Tibial nerve (tissue), 4 donors: ENCODE data around the gene ARID1B. TPM values are rescaled to one million over a fixed set of nuclear protein-coding genes. Genes with fewer than 3 reads are reported as not detected.

ENCODE experiments used
- DNase-seq, 2 donors: peaks; one replicate each; pipeline ENCODE4 v3.0.0-alpha.2; 2019; ENCODE audit warnings: low spot score in 2 of 2
- H3K27ac ChIP-seq, 4 donors: fragments of 200-600 bp; sonication (generic) in 3 of 4; one replicate each; pipeline ENCODE4 v1.5.1; 2017 to 2019; ENCODE audit warnings: mild to moderate bottlenecking in 1 of 4
- H3K27me3 ChIP-seq, 2 donors: fragments of 200-600 bp; sonication (generic) in 1 of 2; one replicate each; pipeline versions ENCODE4 v1.5.1 to v1.6.0; 2017 to 2019
- H3K36me3 ChIP-seq, 3 donors: fragments of 200-600 bp; sonication (generic); one replicate each; pipeline ENCODE4 v1.5.1; 2018 to 2019
- H3K4me1 ChIP-seq, 4 donors: fragments of 200-600 bp; sonication (generic) in 3 of 4; one replicate each; pipeline ENCODE4 v1.5.1; 2017 to 2019
- H3K4me3 ChIP-seq, 4 donors: fragments of 200-600 bp; sonication (generic) in 3 of 4; one replicate each; pipeline ENCODE4 v1.5.1; 2017 to 2019; ENCODE audit warnings: mild to moderate bottlenecking in 1 of 4, moderate library complexity in 1 of 4
- H3K9me3 ChIP-seq, 4 donors: fragments of 200-600 bp; sonication (generic) in 3 of 4; one replicate each; pipeline ENCODE4 v1.5.1; 2017 to 2019
- EP300 ChIP-seq, 2 donors: sonication (generic); formaldehyde crosslinking; IDR thresholded peaks; one replicate each; pipeline ENCODE4 v1.6.1; 2017; ENCODE audit warnings: antibody characterized with exemption in 2 of 2, mild to moderate bottlenecking in 1 of 2
- POLR2A ChIP-seq, 2 donors: fragments of 450-650 bp; IDR thresholded peaks; one replicate each; pipeline ENCODE4 v1.6.1; 2017; ENCODE audit warnings: antibody characterized with exemption in 2 of 2, mild to moderate bottlenecking in 2 of 2, moderate library complexity in 2 of 2
- WGBS, 2 donors: methylation state at CpG; one replicate each; pipeline ENCODE4 v1.1.5; 2018; 5-methylcytosine and 5-hydroxymethylcytosine counted together
- total RNA-seq, 4 donors: library from RNA; depleted of rRNA; stranded (reverse); fragments of >200 nt; gene quantifications; one replicate each; pipeline ENCODE4 v1.1.0, GENCODE V29; 2016
- TF ChIP-seq, protein P1 (sequence below), 5 experiments: fragments of 200-600 bp in 3 of 5; fragments of 450-650 bp in 2 of 5; sonication (generic) in 3 of 5; IDR thresholded peaks; one replicate each; pipeline ENCODE4 v1.5.1; 2016 to 2019; ENCODE audit warnings: antibody characterized with exemption in 5 of 5, mild to moderate bottlenecking in 3 of 5, moderate library complexity in 2 of 5

Gene ARID1B
- total RNA-seq, 4 donors from 2014 or later = 91.5 to 123 (median 110) TPM

DNA sequence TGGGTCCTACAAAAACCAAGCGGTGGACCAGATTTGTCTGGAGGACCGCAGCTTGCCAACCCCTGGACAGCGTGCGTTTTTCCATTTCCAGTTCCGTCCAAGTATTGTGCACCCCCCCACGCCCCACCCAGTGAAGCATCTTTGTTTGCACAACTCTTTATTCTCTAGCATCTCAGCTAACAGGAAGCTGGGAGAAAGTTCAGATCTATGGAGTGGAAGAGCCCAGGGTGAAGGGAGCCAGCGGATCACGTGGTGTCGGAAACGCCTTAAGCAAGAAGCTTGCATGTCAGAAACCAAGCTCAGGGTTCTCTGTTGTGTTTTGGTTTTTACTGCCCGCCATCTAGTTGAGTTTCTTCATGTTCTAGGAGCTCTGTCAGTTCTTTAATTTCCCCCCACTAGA lies 29.9 kb downstream of the ARID1B start:
- Histone ChIP-seq H3K4me3 (no peak overlapping the region), H3K4me1 (peaks cover 0 to 65% (median 17%) of the 10 kb centered on the region in 4 donors), H3K27ac (peak overlapping the region in 1 of 4 donors; percentile 1), H3K27me3 (no peaks in the 10 kb centered on the region), H3K9me3 (no peaks in the 10 kb centered on the region), H3K36me3 (peaks cover 0 to 3% (median 0%) of the 10 kb centered on the region in 3 donors)
- no peak for DNase-seq
- WGBS, 2 donors = 74 to 80% methylated on average over 11 of the region's 11 CpGs
- TF ChIP-seq POLR2A (IDR thresholded peaks at IDR 0.05) (no peak), EP300 (IDR thresholded peaks at IDR 0.05) (no peak)
- TF ChIP-seq, protein P1, sequence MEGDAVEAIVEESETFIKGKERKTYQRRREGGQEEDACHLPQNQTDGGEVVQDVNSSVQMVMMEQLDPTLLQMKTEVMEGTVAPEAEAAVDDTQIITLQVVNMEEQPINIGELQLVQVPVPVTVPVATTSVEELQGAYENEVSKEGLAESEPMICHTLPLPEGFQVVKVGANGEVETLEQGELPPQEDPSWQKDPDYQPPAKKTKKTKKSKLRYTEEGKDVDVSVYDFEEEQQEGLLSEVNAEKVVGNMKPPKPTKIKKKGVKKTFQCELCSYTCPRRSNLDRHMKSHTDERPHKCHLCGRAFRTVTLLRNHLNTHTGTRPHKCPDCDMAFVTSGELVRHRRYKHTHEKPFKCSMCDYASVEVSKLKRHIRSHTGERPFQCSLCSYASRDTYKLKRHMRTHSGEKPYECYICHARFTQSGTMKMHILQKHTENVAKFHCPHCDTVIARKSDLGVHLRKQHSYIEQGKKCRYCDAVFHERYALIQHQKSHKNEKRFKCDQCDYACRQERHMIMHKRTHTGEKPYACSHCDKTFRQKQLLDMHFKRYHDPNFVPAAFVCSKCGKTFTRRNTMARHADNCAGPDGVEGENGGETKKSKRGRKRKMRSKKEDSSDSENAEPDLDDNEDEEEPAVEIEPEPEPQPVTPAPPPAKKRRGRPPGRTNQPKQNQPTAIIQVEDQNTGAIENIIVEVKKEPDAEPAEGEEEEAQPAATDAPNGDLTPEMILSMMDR (IDR thresholded peaks at IDR 0.05) = no peak

DNA sequence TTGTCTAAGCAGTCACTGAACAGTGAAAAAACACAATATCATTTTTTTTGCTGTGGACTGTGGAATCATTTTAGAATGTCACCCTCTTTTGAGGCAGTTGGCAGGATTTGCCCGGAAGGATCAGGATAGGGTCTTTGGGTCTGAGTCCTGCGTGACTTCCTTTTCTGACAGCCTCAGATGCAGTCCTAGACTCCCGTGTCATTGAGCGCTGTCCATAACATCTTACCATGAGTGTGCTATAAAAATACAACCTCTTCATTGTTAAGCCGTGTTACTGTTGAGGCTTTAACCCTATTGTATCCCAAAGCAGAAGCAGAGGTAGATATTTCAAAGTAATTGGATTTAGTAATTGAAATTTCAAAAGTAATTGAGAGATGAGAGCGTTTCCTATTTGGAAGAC lies 30.6 kb downstream of the ARID1B start:
- Histone ChIP-seq H3K9me3 (no peaks in the 10 kb centered on the region), H3K4me3 (no peak overlapping the region), H3K27ac (peak overlapping the region in 2 of 4 donors; percentile 47 to 62), H3K27me3 (no peaks in the 10 kb centered on the region), H3K36me3 (peaks cover 0 to 3% (median 0%) of the 10 kb centered on the region in 3 donors), H3K4me1 (peaks cover 0 to 58% (median 17%) of the 10 kb centered on the region in 4 donors)
- 38 to 44% methylated on average over 6 of the region's 6 CpGs for WGBS, 2 donors
- DNase-seq = no peak
- TF ChIP-seq EP300 (IDR thresholded peaks at IDR 0.05) = no peak
- TF ChIP-seq, protein P1 (IDR thresholded peaks at IDR 0.05) = no peak
- TF ChIP-seq POLR2A (IDR thresholded peaks at IDR 0.05) = no peak

DNA sequence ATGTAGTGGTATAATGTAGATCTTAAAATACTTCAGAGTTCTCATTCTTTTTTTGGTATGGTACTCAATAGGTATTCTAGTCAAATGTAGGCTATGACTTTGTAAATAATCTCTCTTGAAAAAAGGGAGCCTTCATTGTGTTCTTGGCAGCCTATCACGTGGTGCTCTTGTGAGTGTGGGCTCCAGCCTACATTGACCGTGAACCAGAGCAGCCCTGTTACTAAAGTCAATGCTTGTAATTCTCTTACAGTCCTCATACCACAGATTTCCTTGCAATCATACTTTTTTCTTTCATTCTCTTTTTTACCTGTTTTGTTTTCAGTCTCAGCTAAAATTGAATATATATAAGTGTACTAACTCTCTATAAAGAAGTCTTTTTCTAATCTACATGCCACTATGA lies 31.1 kb downstream of the ARID1B start:
- H3K4me1 ChIP-seq = peaks cover 0 to 55% (median 17%) of the 10 kb centered on the region in 4 donors
- TF ChIP-seq, protein P1 (IDR thresholded peaks at IDR 0.05) = no peak
- TF ChIP-seq POLR2A (IDR thresholded peaks at IDR 0.05) (peak in 1 of 2 donors; percentile 14), EP300 (IDR thresholded peaks at IDR 0.05) (peak; percentile 26 to 37)
- H3K27ac ChIP-seq = peak overlapping the region in 2 of 4 donors; percentile 47 to 62
- H3K4me3 ChIP-seq = no peak overlapping the region
- H3K36me3 ChIP-seq = peaks cover 0 to 3% (median 0%) of the 10 kb centered on the region in 3 donors
- no peaks in the 10 kb centered on the region for H3K9me3 ChIP-seq
- 5 to 19% methylated on average over 2 of the region's 2 CpGs for WGBS, 2 donors
- no peaks in the 10 kb centered on the region for H3K27me3 ChIP-seq
- no peak for DNase-seq

DNA sequence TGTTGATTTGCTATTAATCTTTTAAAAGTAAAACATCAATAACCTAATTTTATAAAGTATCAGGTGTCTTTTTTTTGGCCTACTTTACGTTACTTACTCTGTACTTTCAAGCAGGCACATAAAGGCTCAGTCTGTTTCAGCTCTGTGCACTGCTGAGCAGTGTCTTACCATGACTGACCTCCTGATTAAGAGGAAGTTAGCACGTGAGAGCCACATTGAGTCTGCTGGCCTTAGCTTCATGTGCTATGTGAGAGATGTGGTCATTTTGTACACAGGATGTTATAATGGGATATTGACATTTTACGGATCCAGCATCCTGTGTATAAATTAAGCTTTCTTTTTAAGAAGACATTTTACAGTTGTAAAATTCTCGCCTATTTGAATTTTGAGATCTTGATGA lies 31.9 kb downstream of the ARID1B start:
- WGBS, 2 donors = 34 to 38% methylated on average over 4 of the region's 4 CpGs
- TF ChIP-seq, protein P1 (IDR thresholded peaks at IDR 0.05) = no peak
- TF ChIP-seq EP300 (IDR thresholded peaks at IDR 0.05) (peak; percentile 30 to 76), POLR2A (IDR thresholded peaks at IDR 0.05) (no peak)
- Histone ChIP-seq H3K4me3 (no peak overlapping the region), H3K27ac (peak overlapping the region in 2 of 4 donors; percentile 51 to 62), H3K27me3 (no peaks in the 10 kb centered on the region), H3K9me3 (no peaks in the 10 kb centered on the region), H3K4me1 (peaks cover 0 to 62% (median 17%) of the 10 kb centered on the region in 4 donors), H3K36me3 (peaks cover 0 to 3% (median 0%) of the 10 kb centered on the region in 3 donors)
- peak in 1 of 2 donors; percentile 68 for DNase-seq

DNA sequence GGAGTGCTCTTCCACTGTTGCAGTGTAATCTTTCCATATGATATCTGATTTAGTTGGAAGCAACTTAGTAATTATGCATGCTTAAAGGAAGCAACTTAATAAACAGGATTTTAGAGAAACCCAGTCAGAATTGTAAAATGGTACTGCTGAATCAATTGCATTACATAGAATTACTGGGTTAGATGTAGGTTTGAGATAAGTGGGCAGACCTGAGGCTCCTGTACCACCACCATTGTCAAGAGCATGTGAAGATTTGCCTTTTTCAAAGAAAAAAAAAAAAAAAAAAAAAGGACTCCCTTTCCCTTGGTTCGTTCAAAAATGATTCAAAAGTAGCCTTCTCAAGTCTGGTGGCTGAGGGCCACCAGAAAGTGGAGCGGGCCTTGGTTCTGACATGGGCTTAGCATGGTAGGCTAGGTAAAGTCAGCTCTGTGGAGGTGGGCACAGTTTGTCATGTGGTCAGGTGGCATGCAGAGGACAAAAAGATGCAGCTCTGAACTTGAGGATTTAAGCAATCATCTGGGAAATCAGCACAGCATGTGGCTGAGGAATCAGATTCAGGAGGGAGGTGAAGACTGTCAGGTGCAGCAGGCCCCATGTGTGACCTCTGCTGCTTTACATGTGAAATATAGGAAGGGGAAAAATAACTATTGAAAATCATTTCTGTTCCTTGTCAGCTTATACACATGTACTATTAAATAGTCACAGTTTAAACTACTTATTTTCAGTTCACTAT lies 32.4 kb downstream of the ARID1B start:
- peaks cover 0 to 3% (median 0%) of the 10 kb centered on the region in 3 donors for H3K36me3 ChIP-seq
- H3K27ac ChIP-seq = peak overlapping the region in 2 of 4 donors; percentile 51 to 62
- H3K9me3 ChIP-seq = no peaks in the 10 kb centered on the region
- 85 to 87% methylated on average over 2 of the region's 2 CpGs for WGBS, 2 donors
- H3K4me3 ChIP-seq = no peak overlapping the region
- no peaks in the 10 kb centered on the region for H3K27me3 ChIP-seq
- H3K4me1 ChIP-seq = peaks cover 0 to 66% (median 18%) of the 10 kb centered on the region in 4 donors
- TF ChIP-seq, protein P1 (IDR thresholded peaks at IDR 0.05) = no peak
- TF ChIP-seq POLR2A (IDR thresholded peaks at IDR 0.05) = no peak
- no peak for TF ChIP-seq EP300 (IDR thresholded peaks at IDR 0.05)
- DNase-seq = no peak
